ENCODE data around the gene PDE6B. TPM values are rescaled to one million over a fixed set of nuclear protein-coding genes. Genes with fewer than 3 reads are reported as not detected.

PDE6B gene
- total and polyA plus RNA-seq, 2 of the 13 experiments (the other 11 are each of a cell fraction or from before 2014, with no cell fraction given) = 0.38 to 0.40 TPM

DNA sequence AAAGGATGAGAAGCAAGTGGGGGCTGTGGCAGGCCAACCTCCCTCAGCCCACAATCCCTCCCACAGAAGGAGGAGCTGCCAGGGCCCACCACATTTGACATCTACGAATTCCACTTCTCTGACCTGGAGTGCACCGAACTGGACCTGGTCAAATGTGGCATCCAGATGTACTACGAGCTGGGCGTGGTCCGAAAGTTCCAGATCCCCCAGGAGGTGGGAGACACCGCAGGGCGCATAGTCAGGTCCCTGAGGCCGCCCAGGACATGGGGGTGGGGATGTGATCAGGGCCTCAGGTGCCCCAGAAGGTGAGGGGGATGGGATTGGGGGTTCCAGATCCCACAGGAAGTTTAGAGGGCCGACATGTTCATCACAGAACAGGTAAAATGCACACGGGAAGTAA is 35.0 kb downstream of the PDE6B start:
- Histone ChIP-seq H3K36me3 (replicated peaks in 1 of 2; ENCODE audit: control insufficient read depth in 1 of 2, insufficient read depth in 2 of 2, low read length in 2 of 2) (no peaks in the 10 kb centered on the region), H3K9me3 (ENCODE audit: low read length) (no peaks in the 10 kb centered on the region), H3K79me2 (ENCODE audit: insufficient read depth, low read length) (no peaks in the 10 kb centered on the region), H3K27me3 (ENCODE audit: control insufficient read depth in 1 of 2, insufficient read depth in 2 of 2, low read length in 2 of 2) (peaks cover 0 to 16% of the 10 kb centered on the region in 2 experiments; a peak in 3 of 5 replicates), H3K9ac (ENCODE audit: insufficient read depth, low read depth, low read length) (no peak overlapping the region), H4K20me1 (ENCODE audit: insufficient read depth, low read length) (no peaks in the 10 kb centered on the region), H3K4me1 (ENCODE audit: insufficient read depth, low read length) (peaks cover 65% of the 10 kb centered on the region), H3K27ac (ENCODE audit: extremely low read length, insufficient read depth, low read length) (no peak overlapping the region), H3K4me2 (ENCODE audit: low read depth, low read length) (no peak overlapping the region), H2AFZ (ENCODE audit: low read length) (no peak overlapping the region), H3K4me3 (replicated peaks in 1 of 3; ENCODE audit: insufficient read depth in 1 of 3, low read depth in 2 of 3, low read length in 3 of 3) (no peak overlapping the region)
- ChIA-PET CTCF (ENCODE audit: low intra/inter-chr PET ratio, low total read pairs) (no interaction called here), POLR2A (no interaction called here)
- BruUV-seq (replicated peaks) = no TSS peak
- ATAC-seq = no peak
- WGBS (ENCODE audit: low lambda C conversion rate) = 74% methylated on average over 9 of the region's 10 CpGs
- FAIRE-seq = no peak
- in situ Hi-C loops (cut with HindIII; ENCODE audit: extremely low pct_ligation_motif_present, low pct_unique_long_range_greater_than_20kb) (no loop called here), intact Hi-C loops (cut with micrococcal nuclease; ENCODE audit: unreplicated experiment) (no loop called here)
- no peak for DNase-seq (ENCODE audit: low spot score)
- TF ChIP-seq HOMEZ (CRISPR knock-in tag; IDR thresholded peaks at IDR 0.05; ENCODE audit: low read depth) = no peak
- TF ChIP-seq SYNCRIP (IDR thresholded peaks at IDR 0.05; ENCODE audit: insufficient read depth, low read depth, low read length) = no peak
- TF ChIP-seq ZNF326 (CRISPR knock-in tag; IDR thresholded peaks at IDR 0.05; ENCODE audit: borderline replicate concordance) = no peak
- no peak for TF ChIP-seq AKAP8 (CRISPR knock-in tag; IDR thresholded peaks at IDR 0.05)
- no peak for TF ChIP-seq SP140L (CRISPR knock-in tag; IDR thresholded peaks at IDR 0.05; ENCODE audit: borderline replicate concordance)
- no peak for TF ChIP-seq ZNF781 (CRISPR knock-in tag; IDR thresholded peaks at IDR 0.05; ENCODE audit: borderline replicate concordance, not compliant biosample characterization)
- no peak for TF ChIP-seq ZNF180 (CRISPR knock-in tag; IDR thresholded peaks at IDR 0.05; ENCODE audit: borderline replicate concordance, low read depth)
- TF ChIP-seq PAWR (CRISPR knock-in tag; IDR thresholded peaks at IDR 0.05; ENCODE audit: borderline replicate concordance) = no peak
- TF ChIP-seq, protein P1, sequence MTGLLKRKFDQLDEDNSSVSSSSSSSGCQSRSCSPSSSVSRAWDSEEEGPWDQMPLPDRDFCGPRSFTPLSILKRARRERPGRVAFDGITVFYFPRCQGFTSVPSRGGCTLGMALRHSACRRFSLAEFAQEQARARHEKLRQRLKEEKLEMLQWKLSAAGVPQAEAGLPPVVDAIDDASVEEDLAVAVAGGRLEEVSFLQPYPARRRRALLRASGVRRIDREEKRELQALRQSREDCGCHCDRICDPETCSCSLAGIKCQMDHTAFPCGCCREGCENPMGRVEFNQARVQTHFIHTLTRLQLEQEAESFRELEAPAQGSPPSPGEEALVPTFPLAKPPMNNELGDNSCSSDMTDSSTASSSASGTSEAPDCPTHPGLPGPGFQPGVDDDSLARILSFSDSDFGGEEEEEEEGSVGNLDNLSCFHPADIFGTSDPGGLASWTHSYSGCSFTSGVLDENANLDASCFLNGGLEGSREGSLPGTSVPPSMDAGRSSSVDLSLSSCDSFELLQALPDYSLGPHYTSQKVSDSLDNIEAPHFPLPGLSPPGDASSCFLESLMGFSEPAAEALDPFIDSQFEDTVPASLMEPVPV (CRISPR knock-in tag; IDR thresholded peaks at IDR 0.05) = no peak
- no peak for TF ChIP-seq CREB1 (IDR thresholded peaks at IDR 0.05)
- no peak for TF ChIP-seq CREB1 (CRISPR knock-in tag; IDR thresholded peaks at IDR 0.05)
- TF ChIP-seq SKIL (CRISPR knock-in tag; IDR thresholded peaks at IDR 0.05; ENCODE audit: borderline replicate concordance) = no peak
- TF ChIP-seq ZNF451 (CRISPR knock-in tag; IDR thresholded peaks at IDR 0.05) = no peak
- no peak for TF ChIP-seq RARA (CRISPR knock-in tag; IDR thresholded peaks at IDR 0.05)
- TF ChIP-seq ZNF232 (CRISPR knock-in tag; IDR thresholded peaks at IDR 0.05; ENCODE audit: borderline replicate concordance) = no peak
- no peak for TF ChIP-seq ZNF776 (CRISPR knock-in tag; IDR thresholded peaks at IDR 0.05)
- TF ChIP-seq SOX13 (IDR thresholded peaks at IDR 0.05) = no peak
- TF ChIP-seq SOX13 (CRISPR knock-in tag; conservative IDR thresholded peaks at IDR 0.05 in 1 of 2, IDR thresholded peaks at IDR 0.05 in 1 of 2) = no peak
